H1 (cell line): Measurements from ENCODE around the gene MAPKAP1. TPM values are rescaled to one million over a fixed set of nuclear protein-coding genes. Genes with fewer than 3 reads are reported as not detected.

Source experiments
- CTCF ChIA-PET: fragments of 300-600 bp; sonication (Branson Sonifier 250); formaldehyde crosslinking; loops from one replicate; lab custom pipeline; 2021; ENCODE audit not compliant: partially characterized antibody; lab: Charles Lee
- POLR2A ChIA-PET: fragments of 300-600 bp; sonication (Branson Sonifier 250); formaldehyde crosslinking; loops from one replicate; lab custom pipeline; 2021; ENCODE audit warnings: inconsistent platforms; ENCODE audit not compliant: partially characterized antibody; lab: Charles Lee
- DNase-seq, 2 experiments: peaks; one replicate each; pipeline versions ENCODE4 v3.0.0 to v3.0.0-alpha.2; 2010 to 2022; ENCODE audit warnings: low spot score in 2 of 2, low read depth in 1 of 2, mixed read lengths in 1 of 2
- FAIRE-seq: peaks from 2 replicates; lab custom pipeline; 2011; peaks lifted over from hg19 to GRCh38; lab: Jason Lieb, UNC
- H2AFZ ChIP-seq: 2 replicates; pipeline ENCODE4 v1.8.1; 2012; ENCODE audit warnings: low read length, inconsistent platforms
- H2AK5ac ChIP-seq: 2 replicates; pipeline ENCODE4 v1.6.1; 2013; ENCODE audit warnings: low read depth, low read length
- H2BK120ac ChIP-seq: replicated peaks from 2 replicates; pipeline ENCODE3; 2013; ENCODE audit warnings: low read depth, low read length, inconsistent platforms
- H2BK12ac ChIP-seq: 2 replicates; pipeline ENCODE4 v1.6.1; 2013; ENCODE audit warnings: low read depth, low read length
- H2BK15ac ChIP-seq: 2 replicates; pipeline ENCODE4 v1.6.1; 2013; ENCODE audit warnings: low read length
- H2BK20ac ChIP-seq: 2 replicates; pipeline ENCODE4 v1.6.1; 2013; ENCODE audit warnings: low read length
- H2BK5ac ChIP-seq: 2 replicates; pipeline ENCODE4 v1.6.1; 2013; ENCODE audit warnings: low read depth, low read length
- H3K14ac ChIP-seq: 2 replicates; pipeline ENCODE4 v1.6.1; 2013; ENCODE audit warnings: inconsistent platforms; ENCODE audit not compliant: insufficient read length
- H3K18ac ChIP-seq: 2 replicates; pipeline ENCODE4 v1.6.1; 2013; ENCODE audit warnings: low read length; ENCODE audit errors: extremely low read depth
- H3K23ac ChIP-seq: 2 replicates; pipeline ENCODE4 v1.6.1; 2013; ENCODE audit warnings: inconsistent platforms; ENCODE audit not compliant: insufficient read length
- H3K23me2 ChIP-seq: 2 replicates; pipeline ENCODE4 v1.6.1; 2013; ENCODE audit warnings: low read depth, low read length
- H3K27ac ChIP-seq: 2 replicates; pipeline ENCODE4 v1.6.1; 2011; ENCODE audit warnings: low read depth, low read length, inconsistent platforms
- H3K27me3 ChIP-seq, 4 experiments: replicated peaks in 1 of 4; 1 replicate in 1 of 4; 2 replicates in 3 of 4; pipeline versions ENCODE4 v1.6.1 to v1.8.1; 2011 to 2013; ENCODE audit warnings: low read length in 3 of 4, mild to moderate bottlenecking in 3 of 4, inconsistent platforms in 2 of 4, mixed read lengths in 2 of 4, moderate library complexity in 1 of 4; ENCODE audit not compliant: control insufficient read depth in 3 of 4, insufficient read depth in 3 of 4; ENCODE audit errors: extremely low read depth in 1 of 4
- H3K36me3 ChIP-seq, 4 experiments: 2 replicates each; pipeline versions ENCODE4 v1.6.1 to v1.8.1; 2011 to 2013; ENCODE audit warnings: mild to moderate bottlenecking in 4 of 4, low read length in 3 of 4, moderate library complexity in 2 of 4, control low read depth in 1 of 4, inconsistent platforms in 1 of 4; ENCODE audit not compliant: insufficient read depth in 4 of 4, control insufficient read depth in 2 of 4
- H3K4ac ChIP-seq: replicated peaks from 2 replicates; pipeline ENCODE3; 2013; ENCODE audit warnings: low read length, low read depth, mixed read lengths, inconsistent platforms; ENCODE audit not compliant: insufficient read length
- H3K4me1 ChIP-seq, 4 experiments: replicated peaks in 1 of 4; 1 replicate in 1 of 4; 2 replicates in 3 of 4; pipeline versions ENCODE4 v1.6.1 to v1.8.1; 2011 to 2013; ENCODE audit warnings: low read length in 3 of 4, inconsistent platforms in 2 of 4, mixed read lengths in 1 of 4; ENCODE audit not compliant: insufficient read depth in 4 of 4, control insufficient read depth in 3 of 4
- H3K4me2 ChIP-seq, 2 experiments: 2 replicates each; pipeline versions ENCODE4 v1.6.1 to v1.8.1; 2011 to 2013; ENCODE audit warnings: low read depth in 2 of 2, low read length in 2 of 2, control low read depth in 1 of 2, inconsistent platforms in 1 of 2, mild to moderate bottlenecking in 1 of 2; ENCODE audit not compliant: insufficient read depth in 1 of 2
- H3K4me3 ChIP-seq, 4 experiments: fragments of 200-600, 300-600 bp in 1 of 4; sonication (generic), shearing (Covaris generic), sonication (Bioruptor Twin) in 1 of 4; 2 replicates each; pipeline versions ENCODE4 v1.5.1 to v1.8.1; 2011 to 2016; ENCODE audit warnings: low read length in 4 of 4, low read depth in 3 of 4, control low read depth in 2 of 4, inconsistent platforms in 2 of 4, mild to moderate bottlenecking in 2 of 4, mixed read lengths in 1 of 4, moderate library complexity in 1 of 4; ENCODE audit not compliant: insufficient read depth in 2 of 4; ENCODE audit errors: extremely low read depth in 1 of 4
- H3K56ac ChIP-seq: replicated peaks from 2 replicates; pipeline ENCODE3; 2013; ENCODE audit warnings: low read depth, mild to moderate bottlenecking, mixed read lengths, low read length, inconsistent platforms; ENCODE audit not compliant: insufficient read length
- H3K79me1 ChIP-seq: 2 replicates; pipeline ENCODE4 v1.6.1; 2013; ENCODE audit warnings: low read depth, low read length, control low read depth
- H3K79me2 ChIP-seq, 2 experiments: 2 replicates each; pipeline versions ENCODE4 v1.6.1 to v1.8.1; 2012 to 2013; ENCODE audit warnings: low read length in 2 of 2, mild to moderate bottlenecking in 2 of 2, inconsistent platforms in 1 of 2; ENCODE audit not compliant: insufficient read depth in 2 of 2, control insufficient read depth in 1 of 2
- H3K9ac ChIP-seq, 4 experiments: replicated peaks in 1 of 4; 1 replicate in 1 of 4; 2 replicates in 3 of 4; pipeline versions ENCODE4 v1.6.1 to v1.8.1; 2011 to 2013; ENCODE audit warnings: low read depth in 3 of 4, low read length in 3 of 4, control low read depth in 2 of 4, mild to moderate bottlenecking in 2 of 4, moderate library complexity in 2 of 4, inconsistent platforms in 1 of 4; ENCODE audit errors: extremely low read depth in 1 of 4
- H3K9me3 ChIP-seq, 2 experiments: 2 replicates each; pipeline versions ENCODE4 v1.6.1 to v1.8.1; 2012 to 2013; ENCODE audit warnings: mild to moderate bottlenecking in 2 of 2, moderate library complexity in 2 of 2, control low read depth in 1 of 2, inconsistent platforms in 1 of 2, low read depth in 1 of 2, low read length in 1 of 2, mixed read lengths in 1 of 2; ENCODE audit not compliant: insufficient read depth in 2 of 2
- H4K20me1 ChIP-seq, 2 experiments: replicated peaks in 1 of 2; 2 replicates each; pipeline versions ENCODE3 to v1.8.1; 2011 to 2013; ENCODE audit warnings: inconsistent platforms in 2 of 2, low read length in 2 of 2, mild to moderate bottlenecking in 1 of 2; ENCODE audit not compliant: insufficient read depth in 2 of 2, control insufficient read depth in 1 of 2
- H4K5ac ChIP-seq: 2 replicates; pipeline ENCODE4 v1.6.1; 2013; ENCODE audit warnings: low read length, low read depth, mixed read lengths, inconsistent platforms; ENCODE audit not compliant: insufficient read length
- H4K8ac ChIP-seq: 2 replicates; pipeline ENCODE4 v1.8.0; 2013; ENCODE audit warnings: mild to moderate bottlenecking, moderate library complexity, low read length, inconsistent platforms; ENCODE audit not compliant: insufficient read depth; ENCODE audit errors: extremely low read depth
- H4K91ac ChIP-seq: replicated peaks from 2 replicates; pipeline ENCODE3; 2013; ENCODE audit warnings: low read length, mixed read lengths, inconsistent platforms; ENCODE audit not compliant: insufficient read length
- CTBP2 ChIP-seq: IDR thresholded peaks from 2 replicates; pipeline ENCODE4 v1.7.0; 2011; ENCODE audit warnings: borderline replicate concordance, mild to moderate bottlenecking, moderate library complexity, mixed read lengths, low read length; ENCODE audit not compliant: insufficient read depth, insufficient read length
- EP300 ChIP-seq, 2 experiments: IDR thresholded peaks; 1 replicate in 1 of 2; 2 replicates in 1 of 2; pipeline ENCODE4 v1.6.1; 2011 to 2012; ENCODE audit warnings: low read depth in 2 of 2, low read length in 2 of 2, mild to moderate bottlenecking in 2 of 2, borderline replicate concordance in 1 of 2, inconsistent platforms in 1 of 2, moderate library complexity in 1 of 2
- HDAC2 ChIP-seq, 2 experiments: fragments of 300-600 bp in 1 of 2; sonication (generic) in 1 of 2; IDR thresholded peaks; 2 replicates each; pipeline ENCODE4 v1.6.1; 2011 to 2012; ENCODE audit warnings: low read depth in 2 of 2, low read length in 2 of 2, mild to moderate bottlenecking in 2 of 2, moderate library complexity in 2 of 2, borderline replicate concordance in 1 of 2, inconsistent platforms in 1 of 2
- KDM5A ChIP-seq: fragments of 200-600 bp; IDR thresholded peaks from 2 replicates; pipeline ENCODE4 v1.7.1; 2012; ENCODE audit warnings: mild to moderate bottlenecking, low read length, inconsistent platforms, mixed read lengths
- MAFK ChIP-seq: IDR thresholded peaks from 2 replicates; pipeline ENCODE4 v1.6.1; 2012; ENCODE audit warnings: low read depth, mild to moderate bottlenecking, improper control_type of control experiment, low read length
- NANOG ChIP-seq: IDR thresholded peaks from 2 replicates; pipeline ENCODE4 v1.6.1; 2011; ENCODE audit warnings: low read length, low read depth, mild to moderate bottlenecking, inconsistent platforms; ENCODE audit not compliant: insufficient read depth, poor library complexity, severe bottlenecking
- POLR2AphosphoS5 ChIP-seq: IDR thresholded peaks from 2 replicates; pipeline ENCODE4 v1.6.1; 2011; ENCODE audit warnings: low read depth, low read length
- SIX5 ChIP-seq: IDR thresholded peaks from 2 replicates; pipeline ENCODE4 v1.6.1; 2011; ENCODE audit warnings: mild to moderate bottlenecking, low read depth, low read length
- SP1 ChIP-seq: IDR thresholded peaks from 2 replicates; pipeline ENCODE4 v1.6.1; 2011; ENCODE audit warnings: low read depth, low read length
- SP4 ChIP-seq: IDR thresholded peaks from 2 replicates; pipeline ENCODE4 v1.6.1; 2012; ENCODE audit warnings: low read length, inconsistent platforms
- SRF ChIP-seq: IDR thresholded peaks from 2 replicates; pipeline ENCODE4 v1.6.1; 2011; ENCODE audit warnings: mild to moderate bottlenecking, low read depth, low read length, moderate library complexity
- TAF7 ChIP-seq: optimal IDR thresholded peaks from 2 replicates; pipeline ENCODE3; 2011; ENCODE audit warnings: low read depth, mild to moderate bottlenecking, inconsistent platforms, low read length, moderate library complexity, borderline replicate concordance
- TEAD4 ChIP-seq: IDR thresholded peaks from 2 replicates; pipeline ENCODE4 v1.6.1; 2012; ENCODE audit warnings: low read depth, low read length, inconsistent platforms, mixed read lengths
- WGBS, 2 experiments: shearing (Covaris generic) in 1 of 2; methylation state at CpG; one replicate each; pipeline versions ENCODE4 v1.1.6 to v1.1.7; 2013 to 2015; ENCODE audit warnings: low lambda C conversion rate in 2 of 2, mixed read lengths in 2 of 2, inconsistent platforms in 1 of 2, low coverage in 1 of 2, missing lambda C conversion rate in 1 of 2; ENCODE audit not compliant: insufficient replicate concordance in 2 of 2, insufficient coverage in 1 of 2, insufficient read length in 1 of 2; ENCODE audit errors: extremely low coverage in 1 of 2, missing lambda C conversion rate in 1 of 2; 5-methylcytosine and 5-hydroxymethylcytosine counted together
- polyA plus RNA-seq, 7 experiments: library from polyadenylated mRNA; depleted of rRNA in 3 of 7; stranded (reverse) in 5 of 7; unstranded in 2 of 7; fragments of >200 nt in 5 of 7; fragments of 200-250 nt in 2 of 7; gene quantifications; 1 replicate in 5 of 7; 2 replicates in 1 of 7; 4 replicates in 1 of 7; pipeline versions ENCODE4 v1.2.1 to v1.2.3, GENCODE V29; 2011 to 2013; ENCODE audit warnings: missing spikeins in 2 of 7, mixed read lengths in 2 of 7
- total RNA-seq: library from RNA; stranded (reverse); fragmentation: NEBNext Ultra II Directional; extraction: Animal tissue kit (Norgen Biotek cat#: 25700); gene quantifications from 2 replicates; pipeline ENCODE4 v1.2.1, GENCODE V29; 2021

Gene MAPKAP1
- total and polyA plus RNA-seq, 2 of the 8 experiments (the other 6 are each of a cell fraction or from before 2014, with no cell fraction given), result 79.2 to 140 TPM

- H2BK5ac ChIP-seq, result no peak overlapping the region
- ChIA-PET CTCF (no interaction called here), POLR2A (interaction anchor here (0.9 kb wide), 1 partner anchor 11 kb away, joined by 4 read pairs; no protein-coding TSS in a partner anchor)
- H3K9me3 ChIP-seq, result no peaks in the 10 kb centered on the region
- H3K79me2 ChIP-seq, result peaks cover 6 to 71% of the 10 kb centered on the region in 2 experiments; a peak in 3 of 4 replicates
- no peak overlapping the region for H2AFZ ChIP-seq
- peaks cover 0 to 7% (median 4%) of the 10 kb centered on the region in 4 experiments; a peak in 6 of 7 replicates for H3K4me1 ChIP-seq
- no peak overlapping the region; the same call in 1 of the 2 replicates for H3K18ac ChIP-seq
- no peaks in the 10 kb centered on the region for H4K20me1 ChIP-seq
- H2BK15ac ChIP-seq, result no peak overlapping the region
- no peak overlapping the region for H2BK20ac ChIP-seq
- H3K4me3 ChIP-seq, result no peak overlapping the region
- H3K79me1 ChIP-seq, result peaks cover 6% of the 10 kb centered on the region
- H3K27ac ChIP-seq, result no peak overlapping the region
- no peak for FAIRE-seq
- no peak overlapping the region for H3K14ac ChIP-seq
- no peak overlapping the region for H4K5ac ChIP-seq
- no peaks in the 10 kb centered on the region for H3K36me3 ChIP-seq
- H3K9ac ChIP-seq, result no peak overlapping the region
- H4K91ac ChIP-seq, result no peak overlapping the region
- H3K27me3 ChIP-seq, result peaks cover 0 to 2% (median 0%) of the 10 kb centered on the region in 4 experiments; a peak in 1 of 7 replicates
- no peak overlapping the region for H2BK120ac ChIP-seq
- no peak overlapping the region for H3K4me2 ChIP-seq
- WGBS, 2 experiments, result 58% methylated on average over 2 of the region's 2 CpGs; no CpG with 5 or more reads in 1 of the 2 experiments
- no peak for TF ChIP-seq TEAD4
- TF ChIP-seq EP300 (IDR thresholded peaks at IDR 0.05; ENCODE audit: borderline replicate concordance in 1 of 2, low read depth in 2 of 2, low read length in 2 of 2), result no peak
- no peak for TF ChIP-seq POLR2AphosphoS5
- TF ChIP-seq CTBP2, result no peak
- TF ChIP-seq TAF7, result no peak
- no peak for TF ChIP-seq SP4
- no peak for TF ChIP-seq NANOG
- no peak for TF ChIP-seq SIX5
- no peak for TF ChIP-seq HDAC2 (IDR thresholded peaks at IDR 0.05; ENCODE audit: borderline replicate concordance in 1 of 2, low read depth in 2 of 2, low read length in 2 of 2)
- no peak for TF ChIP-seq SRF
- no peak for TF ChIP-seq SP1
- no peak for TF ChIP-seq MAFK
- no peak for TF ChIP-seq KDM5A
- no peak overlapping the region for H3K23ac ChIP-seq
- no peak overlapping the region for H2BK12ac ChIP-seq
- no peak for DNase-seq
- H3K23me2 ChIP-seq, result no peaks in the 10 kb centered on the region
- H3K4ac ChIP-seq, result no peak overlapping the region
- no peak overlapping the region for H3K56ac ChIP-seq
- H4K8ac ChIP-seq, result no peak overlapping the region
- H2AK5ac ChIP-seq, result no peak overlapping the region
Measured at GRCh38 chr9:125691869-125692268, 15.1 kb downstream of the MAPKAP1 start.
